Urinary bladder (tissue), 4 donors: ENCODE measurements around the gene COX7A2L. TPM values are rescaled to one million over a fixed set of nuclear protein-coding genes. Genes with fewer than 3 reads are reported as not detected.

ENCODE experiments used
- DNase-seq: peaks from one replicate; pipeline ENCODE4 v3.0.0-alpha.2; 2015; ENCODE audit errors: extremely low spot score
- H3K27ac ChIP-seq: one replicate; pipeline ENCODE4 v1.5.1; 2013; ENCODE audit warnings: low read depth, mild to moderate bottlenecking, moderate library complexity
- H3K36me3 ChIP-seq: one replicate; pipeline ENCODE4 v1.6.1; 2013; ENCODE audit warnings: mild to moderate bottlenecking, moderate library complexity; ENCODE audit not compliant: insufficient read depth
- H3K4me1 ChIP-seq: one replicate; pipeline ENCODE4 v1.6.1; 2013; ENCODE audit warnings: mild to moderate bottlenecking, moderate library complexity; ENCODE audit not compliant: insufficient read depth
- H3K4me3 ChIP-seq: one replicate; pipeline ENCODE4 v1.5.1; 2013; ENCODE audit warnings: low read depth, low read length
- WGBS: extraction: QIAGEN DNeasy Blood & Tissue Kit; methylation state at CpG from one replicate; pipeline ENCODE4 v1.1.7; 2013; 5-methylcytosine and 5-hydroxymethylcytosine counted together
- polyA plus RNA-seq: library from polyadenylated mRNA; stranded (reverse); fragments of 200-250 nt; gene quantifications from one replicate; pipeline ENCODE4 v1.2.3, GENCODE V29; 2013
- total RNA-seq: library from RNA; depleted of rRNA; stranded (reverse); fragments of >200 nt; gene quantifications from one replicate; pipeline ENCODE4 v1.2.3, GENCODE V29; 2014
- donor health status: healthy with polysubstance abuse.
- donor health status: healthy.

Gene COX7A2L
- total and polyA plus RNA-seq, 2 donors, result 103 to 114 TPM

DNA sequence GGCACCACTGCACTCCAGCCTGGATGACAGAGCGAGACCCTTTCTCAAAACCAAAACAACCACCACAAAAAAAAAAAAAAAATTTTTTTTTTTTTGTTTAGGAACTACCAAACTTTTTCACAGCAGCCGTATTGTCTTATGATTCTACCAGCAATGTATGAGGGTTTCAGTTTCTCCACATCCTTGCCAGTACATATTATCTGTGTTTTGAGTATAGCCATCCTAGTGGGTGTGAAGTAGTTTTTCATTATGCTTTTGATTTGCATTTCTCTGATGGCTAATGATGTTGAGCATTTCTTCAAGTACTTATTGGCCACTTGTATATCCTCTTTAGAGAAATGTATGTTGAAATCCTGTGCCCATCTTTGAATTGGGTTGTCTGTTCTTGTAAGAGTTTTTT lies 51.7 kb downstream of the COX7A2L start:
- H3K4me1 ChIP-seq, result no peaks in the 10 kb centered on the region
- H3K27ac ChIP-seq, result no peak overlapping the region
- H3K36me3 ChIP-seq, result no peaks in the 10 kb centered on the region
- DNase-seq, result no peak
- WGBS, result 98% methylated on average over 2 of the region's 2 CpGs
- H3K4me3 ChIP-seq, result no peak overlapping the region

DNA sequence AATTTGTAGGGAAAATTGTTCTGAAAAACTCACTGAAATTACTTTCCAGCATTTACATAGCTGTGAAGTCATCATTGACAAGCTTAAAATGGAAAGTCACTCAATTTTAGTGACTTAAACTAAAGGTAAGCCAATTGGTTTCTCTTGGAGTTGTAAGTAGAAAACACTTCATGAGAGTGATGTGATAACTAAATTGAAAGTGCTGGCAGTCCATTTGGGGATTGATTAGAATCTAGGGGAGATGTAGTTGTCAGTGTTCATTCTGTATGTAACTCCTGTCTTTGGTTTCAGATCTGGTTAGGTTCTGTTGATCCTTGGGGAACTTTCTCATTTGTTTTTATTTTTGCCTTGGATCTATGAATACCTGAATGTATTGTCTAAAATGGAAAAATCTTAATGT lies 53.8 kb downstream of the COX7A2L start:
- no peaks in the 10 kb centered on the region for H3K36me3 ChIP-seq

DNA sequence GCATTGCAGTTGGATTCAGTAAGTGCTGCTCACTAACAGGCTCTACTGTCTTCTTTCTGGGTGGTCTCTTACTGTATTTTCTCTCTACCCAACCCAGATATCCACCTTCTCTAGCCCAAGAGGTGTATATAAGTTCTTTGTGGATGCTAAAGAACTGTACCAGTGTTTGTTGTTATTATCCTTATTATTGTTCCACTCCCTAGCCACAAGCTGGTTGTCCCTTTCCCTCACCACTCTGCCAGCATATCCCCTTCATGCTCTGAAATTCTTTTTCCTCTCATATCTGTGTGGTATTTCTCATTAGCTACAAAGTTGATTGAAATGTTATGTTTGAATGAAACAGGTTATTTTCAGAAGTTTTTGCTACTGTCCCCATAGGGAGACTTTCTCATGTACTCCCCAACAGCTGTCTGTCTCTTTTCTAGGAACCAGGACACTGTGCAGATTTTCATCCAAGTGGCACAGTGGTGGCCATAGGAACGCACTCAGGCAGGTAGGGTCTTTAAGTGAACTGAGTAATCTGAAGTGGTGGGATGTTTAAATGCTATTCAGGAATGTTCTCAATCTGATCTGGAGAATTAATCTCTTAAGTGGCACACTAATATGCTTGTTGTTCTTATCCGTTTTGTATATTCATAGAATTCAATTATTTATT lies 56.8 kb downstream of the COX7A2L start:
- Histone ChIP-seq H3K4me3 (no peak overlapping the region), H3K36me3 (no peaks in the 10 kb centered on the region), H3K4me1 (no peaks in the 10 kb centered on the region), H3K27ac (no peak overlapping the region)
- DNase-seq, result no peak
- WGBS, result 91% methylated on average over 2 of the region's 2 CpGs

More for the DNA sequence above, 53.8 kb downstream of the COX7A2L start:
- H3K4me3 ChIP-seq, result no peak overlapping the region
- H3K4me1 ChIP-seq, result no peaks in the 10 kb centered on the region
- H3K27ac ChIP-seq, result no peak overlapping the region
- DNase-seq, result no peak

DNA sequence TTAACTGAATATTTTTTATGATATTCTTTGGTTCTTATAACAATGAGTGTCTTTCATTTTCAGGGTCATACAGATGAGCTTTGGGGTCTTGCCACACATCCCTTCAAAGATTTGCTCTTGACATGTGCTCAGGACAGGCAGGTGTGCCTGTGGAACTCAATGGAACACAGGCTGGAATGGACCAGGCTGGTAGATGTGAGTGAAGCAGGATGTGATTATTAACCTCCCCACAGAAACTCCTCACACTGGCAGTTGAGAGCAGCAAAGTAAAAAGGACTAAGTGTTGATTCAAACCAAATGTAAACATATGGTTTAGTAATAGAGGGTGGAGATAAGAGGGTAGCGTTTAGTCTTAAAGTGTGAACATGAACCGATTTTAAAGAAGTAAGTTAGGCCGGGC lies 57.8 kb downstream of the COX7A2L start:
- no peak overlapping the region for H3K27ac ChIP-seq
- no peak overlapping the region for H3K4me3 ChIP-seq
- no peaks in the 10 kb centered on the region for H3K36me3 ChIP-seq
- DNase-seq, result no peak
- WGBS, result 90% methylated on average over 3 of the region's 3 CpGs
- H3K4me1 ChIP-seq, result no peaks in the 10 kb centered on the region

DNA sequence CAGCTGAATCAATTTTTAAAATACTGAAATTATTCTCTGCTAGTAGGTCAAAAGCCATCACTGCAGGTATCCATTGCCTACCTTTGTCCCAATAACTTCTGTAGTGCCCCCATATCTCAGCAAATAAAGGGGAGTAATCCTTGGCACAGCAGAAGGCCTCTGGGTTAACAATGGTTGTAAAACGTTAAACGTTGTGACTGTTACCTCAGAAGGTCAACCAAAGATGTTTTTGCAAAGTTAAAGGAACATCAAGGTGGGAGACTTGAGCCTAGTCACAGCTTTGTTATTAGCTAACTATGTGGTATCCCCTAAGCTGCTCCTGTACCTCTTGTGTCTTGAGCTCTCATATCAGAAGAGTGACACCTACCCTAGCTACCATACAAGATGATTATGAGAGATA lies 60.5 kb downstream of the COX7A2L start:
- Histone ChIP-seq H3K27ac (no peak overlapping the region), H3K36me3 (no peaks in the 10 kb centered on the region), H3K4me1 (no peaks in the 10 kb centered on the region), H3K4me3 (no peak overlapping the region)
- no peak for DNase-seq
- 62% methylated on average over 2 of the region's 2 CpGs for WGBS

Other genes with a start within 250 kb of the COX7A2L start
- gene EML4, start 191.9 kb downstream of the COX7A2L start, total RNA-seq, result 93.6 TPM
- gene EML4, start 191.9 kb downstream of the COX7A2L start, polyA plus RNA-seq, result 11.4 TPM
- 0.53 TPM for gene KCNG3, start 132.8 kb upstream of the COX7A2L start, total RNA-seq
- 0.04 TPM for gene KCNG3, start 132.8 kb upstream of the COX7A2L start, polyA plus RNA-seq
- gene MTA3, start 207.4 kb upstream of the COX7A2L start, total RNA-seq, result 62.3 TPM
- 28.0 TPM for gene MTA3, start 207.4 kb upstream of the COX7A2L start, polyA plus RNA-seq